Stimulated activated CD4-positive, alpha-beta T cell treated with anti-CD3 and anti-CD28 coated beads, Interleukin-4, amount 100 ng/mL, for 24 hours (primary cell): ENCODE measurements around the gene FAM110C.
"Not testable (repeated sequence)": the region's sequence is repeated elsewhere in the genome, so short reads cannot be mapped to it uniquely, and the experiment has no call there.

Experiments
- DNase-seq: peaks from one replicate; pipeline ENCODE4 v3.0.0-alpha.2; 2020

The FAM110C gene

DNA sequence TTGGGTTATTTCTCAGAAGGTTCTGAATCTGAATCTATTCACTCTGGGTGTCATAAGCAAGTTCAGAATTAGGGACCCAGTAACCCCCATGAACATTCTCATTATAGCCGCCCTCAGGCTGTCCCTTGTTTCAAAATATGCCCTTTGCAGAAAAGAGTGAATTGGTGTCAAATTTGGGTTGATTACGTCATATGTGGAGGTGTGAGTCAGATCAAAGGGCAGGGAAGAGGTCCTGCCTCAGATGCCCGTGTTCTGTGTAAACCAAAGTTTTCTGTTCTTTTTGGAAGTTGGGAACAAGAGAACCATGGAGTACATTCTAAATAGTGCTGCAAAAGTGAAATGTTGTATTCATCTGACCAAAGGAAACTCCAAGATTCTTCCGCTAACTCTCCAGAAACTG, 5.8 kb downstream of the FAM110C start:
- DNase-seq = no peak

- no peak for DNase-seq
Measured at GRCh38 chr2:38155-38554, 8.2 kb downstream of the FAM110C start.

- DNase-seq = no peak
Measured at GRCh38 chr2:36318-36717, 10.0 kb downstream of the FAM110C start.

DNA sequence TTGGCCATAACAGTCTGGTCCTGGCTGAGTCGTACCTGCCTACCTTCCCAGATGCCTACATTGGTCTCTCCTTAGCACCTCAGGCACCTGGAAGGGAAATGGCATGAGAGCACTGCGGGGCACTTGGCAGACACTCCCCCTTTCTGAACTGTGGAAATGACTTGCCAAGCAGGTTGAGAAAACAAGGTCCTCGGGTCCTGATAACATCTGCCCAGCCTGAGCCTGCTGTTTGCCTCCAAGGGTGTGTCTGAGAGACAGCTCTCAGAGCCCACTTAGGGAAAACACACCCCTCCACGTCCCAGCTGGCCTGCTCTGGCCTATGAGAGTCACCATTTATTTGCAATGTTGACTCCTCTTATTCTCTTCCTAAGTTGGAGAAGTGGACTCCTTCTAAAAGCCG, 10.5 kb downstream of the FAM110C start:
- DNase-seq = no peak

DNA sequence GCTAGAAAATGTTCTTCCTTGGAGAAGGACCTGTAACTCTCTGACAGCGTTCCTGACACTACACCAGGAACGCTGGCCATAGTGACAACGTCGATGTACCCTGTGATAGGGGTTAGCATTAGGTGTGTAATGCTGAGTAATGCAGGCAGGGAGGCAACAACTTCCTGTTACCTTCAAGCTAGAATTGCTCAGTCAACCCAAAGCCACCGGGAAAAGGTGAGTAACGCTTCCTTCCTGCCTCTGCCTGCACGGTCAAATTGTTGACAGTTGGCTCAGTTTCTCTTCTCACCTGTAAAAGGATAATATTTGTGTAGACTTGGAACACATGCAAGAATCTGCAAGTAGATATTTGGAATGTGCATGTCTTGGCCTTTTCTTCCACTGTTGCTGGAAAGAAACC, 12.7 kb downstream of the FAM110C start:
- peak; percentile 59 for DNase-seq

DNA sequence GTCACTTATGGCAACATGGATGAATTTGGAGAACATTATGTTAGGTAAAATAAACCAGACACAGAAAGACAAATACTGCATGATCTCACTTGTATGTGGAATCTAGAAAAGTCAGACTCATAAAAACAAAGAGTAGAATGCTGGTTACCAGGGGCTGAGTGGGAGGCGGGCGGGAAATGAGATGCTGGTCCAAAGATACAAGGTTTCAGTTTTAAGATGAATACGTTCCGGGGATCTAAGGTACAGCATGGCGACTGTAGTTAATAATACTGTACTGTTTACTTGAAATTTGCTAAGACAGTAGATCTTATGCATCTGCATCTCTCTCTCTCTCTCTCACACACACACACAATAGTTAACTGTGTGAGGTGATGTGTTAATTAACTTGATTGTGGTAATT, 14.2 kb downstream of the FAM110C start:
- peak; percentile 53 for DNase-seq

DNA sequence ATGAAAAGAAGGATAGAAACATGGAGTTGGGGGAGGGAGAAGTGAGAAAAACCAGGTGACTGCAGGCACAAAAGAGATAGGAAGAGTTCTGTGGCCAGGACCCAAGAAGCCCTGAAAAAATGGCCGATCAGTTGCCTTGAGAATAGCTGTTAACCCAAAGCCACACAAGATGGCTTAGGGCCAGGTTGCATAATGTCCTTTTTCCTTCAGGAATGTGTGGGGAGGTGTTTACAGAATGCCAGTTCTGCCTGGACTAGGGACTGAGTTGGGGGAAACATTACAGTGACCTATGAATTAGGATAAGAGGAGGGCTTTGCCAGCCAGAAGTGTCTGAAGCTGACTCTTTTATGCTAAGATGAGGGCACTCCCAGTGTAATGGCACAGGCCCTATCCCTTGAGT, 17.1 kb downstream of the FAM110C start:
- no peak for DNase-seq

DNA sequence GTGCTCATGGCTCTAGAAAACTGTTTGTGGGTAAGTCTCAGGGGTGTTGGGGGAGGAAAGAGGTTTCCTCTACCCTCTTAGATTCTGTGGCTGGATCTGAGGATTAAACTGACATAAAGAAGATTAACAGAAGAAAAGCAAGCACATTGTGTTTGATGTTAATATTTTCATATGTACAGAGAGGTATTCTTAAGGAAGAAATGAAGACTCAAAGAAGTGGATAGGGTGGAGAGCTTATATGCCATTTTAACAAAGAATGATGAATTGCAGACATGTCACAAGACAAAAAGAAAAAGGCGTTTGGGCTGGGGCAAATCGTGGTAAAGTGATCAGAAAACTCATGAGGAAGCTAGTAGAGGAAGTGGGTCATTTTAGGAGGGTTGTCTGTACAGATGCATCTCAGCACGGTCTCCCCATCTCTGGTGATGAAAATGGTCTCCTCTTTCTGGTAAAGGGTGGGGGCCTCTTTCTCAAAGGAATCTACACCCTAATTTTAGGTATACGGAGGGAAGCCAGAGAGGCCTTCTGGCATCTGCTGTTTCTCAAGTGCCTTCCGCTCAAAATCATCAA, 17.8 kb downstream of the FAM110C start:
- DNase-seq = no peak

GRCh38 chr2:26891-27290, 19.4 kb downstream of the FAM110C start:
- DNase-seq = no peak

DNA sequence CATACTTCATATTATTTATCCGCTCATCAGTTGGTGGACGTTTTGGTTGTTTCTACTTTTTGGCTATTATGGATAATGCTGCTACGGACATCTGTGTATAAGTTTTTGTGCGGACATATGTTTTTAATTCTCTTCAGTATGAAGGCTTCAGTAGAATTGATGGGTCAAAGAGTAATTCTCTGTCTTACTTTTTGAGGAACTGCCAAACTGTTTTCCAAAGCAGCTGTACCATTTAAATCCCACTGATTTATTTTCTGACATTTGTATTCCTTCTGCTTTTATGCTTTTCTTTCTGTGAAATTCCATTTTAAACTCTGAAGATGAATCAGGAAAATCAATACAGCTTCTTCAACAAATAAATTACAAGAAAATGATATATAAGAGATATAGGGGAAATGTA, 20.8 kb downstream of the FAM110C start:
- no peak for DNase-seq

DNA sequence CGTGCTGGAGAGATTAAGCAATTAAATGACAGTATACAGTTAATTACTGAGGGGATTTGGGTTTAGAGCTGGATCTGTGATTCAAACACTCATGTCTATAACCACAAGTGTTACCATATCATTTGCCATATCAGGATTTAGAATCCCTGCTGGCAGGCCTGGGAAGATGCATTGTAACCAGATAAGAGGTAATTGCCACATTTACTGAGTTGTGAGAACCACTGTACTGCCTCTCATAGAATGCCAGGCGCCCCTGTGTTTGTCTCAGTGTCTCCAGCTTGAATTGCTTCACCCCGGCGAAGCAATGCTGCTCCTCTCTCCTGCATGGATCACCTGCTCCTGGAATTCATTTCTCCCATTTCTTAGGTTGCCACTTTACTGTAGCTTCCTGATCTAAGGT, 21.7 kb downstream of the FAM110C start:
- DNase-seq = not testable (repeated sequence)

DNA sequence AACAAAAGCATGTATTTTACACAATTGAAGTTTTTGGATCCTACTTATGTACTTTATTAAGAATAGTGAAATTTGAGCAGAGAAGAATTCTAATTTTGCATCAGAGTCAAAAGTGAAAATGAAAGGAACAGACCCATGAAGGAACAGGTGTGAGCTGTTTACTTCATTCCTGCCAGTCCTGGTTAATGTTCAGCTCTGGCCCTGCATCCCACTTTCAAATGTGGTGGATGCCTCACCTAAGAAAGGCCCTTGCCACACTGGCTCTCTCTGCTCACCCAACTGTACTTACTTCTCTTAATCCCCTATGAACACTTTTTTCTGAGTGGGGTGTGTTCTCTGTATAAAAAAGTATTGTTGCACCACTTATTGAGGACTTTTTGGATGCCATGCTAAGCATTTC, 22.2 kb downstream of the FAM110C start:
- no peak for DNase-seq

GRCh38 chr2:23283-23682, 23.0 kb downstream of the FAM110C start:
- no peak for DNase-seq

DNA sequence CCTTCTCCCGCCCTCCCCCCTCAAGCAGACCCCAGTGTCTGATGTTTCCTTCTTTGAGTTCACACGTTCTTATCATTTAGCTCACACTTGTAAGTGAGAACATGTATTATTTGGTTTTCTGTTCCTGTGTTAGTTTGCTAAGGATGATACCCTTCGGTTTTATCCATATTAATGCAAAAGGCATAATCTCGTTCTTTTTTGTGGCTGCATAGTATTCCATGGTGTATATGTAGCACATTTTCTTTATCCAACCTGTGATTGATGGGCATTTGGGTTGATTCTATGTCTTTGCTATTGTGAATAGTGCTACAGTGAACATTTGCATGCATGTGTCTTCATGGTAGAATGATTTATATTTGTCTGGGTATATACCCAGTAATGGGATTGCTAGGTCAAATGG, 24.1 kb downstream of the FAM110C start:
- not testable (repeated sequence) for DNase-seq

- not testable (repeated sequence) for DNase-seq
Measured at GRCh38 chr2:20259-20658, 26.0 kb downstream of the FAM110C start.

DNA sequence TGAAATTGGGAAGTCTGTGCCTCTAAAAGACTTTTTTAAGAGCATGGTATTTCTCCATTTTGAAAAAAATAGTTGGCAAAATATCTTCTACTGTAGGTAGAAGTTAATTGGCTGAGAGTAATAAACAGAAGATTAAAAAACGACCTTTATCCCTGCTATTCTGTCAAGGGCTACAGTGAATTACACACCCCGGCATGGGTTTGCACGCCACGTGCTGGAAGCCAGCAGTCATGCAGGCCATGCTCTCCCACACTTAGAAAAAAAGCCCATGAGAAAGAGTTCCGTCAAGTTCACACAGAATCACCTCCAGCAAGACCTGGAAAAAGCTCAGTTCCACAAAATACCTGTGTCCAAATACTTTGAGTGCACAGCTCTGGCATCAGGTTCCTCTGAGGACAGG, 26.8 kb downstream of the FAM110C start:
- DNase-seq = no peak

DNA sequence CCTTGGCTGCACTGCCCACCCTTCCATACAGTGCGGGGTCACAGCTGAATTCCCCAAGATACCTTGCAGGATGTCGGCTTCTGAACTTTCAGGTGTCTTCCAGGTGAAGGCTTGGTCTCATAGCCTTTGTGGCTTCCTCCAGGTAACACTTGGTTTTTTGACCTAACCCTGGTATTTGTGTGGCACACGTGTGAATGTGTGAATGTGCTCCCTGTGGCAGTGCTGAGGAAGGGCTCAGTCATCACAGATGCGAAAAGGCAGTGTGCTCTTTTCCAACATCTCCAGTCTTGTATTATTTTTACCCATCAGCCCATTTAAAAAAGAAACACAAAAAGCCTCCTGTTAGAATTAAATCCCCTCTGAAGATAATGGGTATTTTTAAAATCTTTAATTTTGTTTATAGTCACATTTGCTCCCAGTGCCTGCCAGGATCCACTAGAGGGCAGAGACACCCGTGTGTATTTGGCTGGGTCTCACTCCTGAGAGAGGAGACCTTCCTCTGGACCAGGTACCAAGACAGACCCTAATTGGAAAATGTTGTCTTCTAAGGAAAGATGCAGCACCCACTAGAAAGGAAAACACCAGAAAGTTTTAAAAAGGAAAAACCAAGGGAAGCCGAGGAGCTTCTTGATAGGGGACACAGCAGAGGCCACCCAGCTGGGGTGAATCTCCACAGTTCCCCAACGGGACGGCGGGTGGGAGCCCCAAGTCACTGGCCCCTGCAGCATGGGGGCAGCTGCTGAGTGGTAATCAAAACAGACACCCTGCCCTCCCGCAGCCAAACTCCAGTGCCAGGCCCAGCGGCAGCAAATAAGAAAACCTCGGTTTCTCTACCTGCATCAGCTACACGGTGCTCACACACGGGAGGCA, 27.7 kb downstream of the FAM110C start:
- no peak for DNase-seq

- not testable (repeated sequence) for DNase-seq
Measured at GRCh38 chr2:15916-16315, 30.4 kb downstream of the FAM110C start.

GRCh38 chr2:11248-11941, 34.9 kb downstream of the FAM110C start:
- peak; percentile 67 for DNase-seq

DNA sequence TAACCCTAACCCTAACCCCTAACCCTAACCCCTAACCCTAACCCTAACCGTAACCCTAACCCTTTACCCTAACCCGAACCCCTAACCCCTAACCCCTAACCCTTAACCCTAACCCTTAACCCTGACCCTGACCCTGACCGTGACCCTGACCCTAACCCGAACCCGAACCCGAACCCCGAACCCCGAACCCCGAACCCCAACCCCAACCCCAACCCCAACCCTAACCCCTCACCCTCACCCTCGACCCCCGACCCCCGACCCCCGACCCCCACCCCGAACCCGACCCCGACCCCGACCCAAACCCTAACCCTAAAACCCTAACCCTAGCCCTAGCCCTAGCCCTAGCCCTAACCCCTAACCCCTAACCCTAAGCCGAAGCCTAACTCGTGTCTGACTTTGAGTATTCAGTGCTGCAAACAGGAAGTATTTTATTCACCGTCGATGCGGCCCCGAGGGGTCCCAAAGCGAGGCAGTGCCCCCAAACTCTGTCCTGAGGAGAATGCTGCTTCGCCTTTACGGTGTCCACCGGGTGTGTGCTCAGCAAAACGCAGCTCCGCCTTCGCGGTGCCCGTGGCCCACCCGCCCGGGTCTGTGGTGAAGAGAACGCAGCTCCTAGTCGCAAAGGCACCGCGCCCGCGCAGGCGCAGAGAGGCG, 36.0 kb downstream of the FAM110C start:
- no peak for DNase-seq
